ENCODE data around the gene STX11. TPM values are rescaled to one million over a fixed set of nuclear protein-coding genes. Genes with fewer than 3 reads are reported as not detected.

STX11 gene
- total RNA-seq, 1 experiment from 2014 or later, result 0.17 TPM

- peaks cover 24% of the 10 kb centered on the region for H3K4me1 Mint-ChIP-seq
- H3K27me3 Mint-ChIP-seq (ENCODE audit: low read depth), result peaks cover 12% of the 10 kb centered on the region
- no peak overlapping the region for H3K27ac Mint-ChIP-seq
- no peak for DNase-seq (ENCODE audit: low spot score)
- H3K9me3 Mint-ChIP-seq, result peaks cover 23% of the 10 kb centered on the region
- CTCF ChIA-PET, result no interaction called here
- ATAC-seq, result no peak
- POLR2A ChIA-PET, result no interaction called here
- H3K4me3 Mint-ChIP-seq, result no peak overlapping the region
- peaks cover 4% of the 10 kb centered on the region for H3K36me3 Mint-ChIP-seq
- TF ChIP-seq MXD4 (CRISPR knock-in tag; IDR thresholded peaks at IDR 0.05; ENCODE audit: borderline replicate concordance), result no peak
- no peak for TF ChIP-seq ATF6 (CRISPR knock-in tag; IDR thresholded peaks at IDR 0.05)
- no peak for TF ChIP-seq AR (CRISPR knock-in tag; IDR thresholded peaks at IDR 0.05)
- TF ChIP-seq GRHL2 (CRISPR knock-in tag; IDR thresholded peaks at IDR 0.05; ENCODE audit: insufficient replicate concordance, severe bottlenecking), result no peak
- no peak for TF ChIP-seq JUN (CRISPR knock-in tag; IDR thresholded peaks at IDR 0.05)
- no peak for TF ChIP-seq FOXP1 (CRISPR knock-in tag; IDR thresholded peaks at IDR 0.05; ENCODE audit: borderline replicate concordance)
- TF ChIP-seq ZNF138 (CRISPR knock-in tag; conservative IDR thresholded peaks at IDR 0.05), result no peak
- TF ChIP-seq NFYB (CRISPR knock-in tag; conservative IDR thresholded peaks at IDR 0.05; ENCODE audit: low read depth), result no peak
- no peak for TF ChIP-seq SMAD4 (CRISPR knock-in tag; IDR thresholded peaks at IDR 0.05)
- no peak for TF ChIP-seq FOXJ3 (CRISPR knock-in tag; IDR thresholded peaks at IDR 0.05; ENCODE audit: borderline replicate concordance)
- no peak for TF ChIP-seq ZNF671 (CRISPR knock-in tag; IDR thresholded peaks at IDR 0.05)
- TF ChIP-seq ERG (CRISPR knock-in tag; IDR thresholded peaks at IDR 0.05), result no peak
These were observed 63.7 kb downstream of the STX11 start for GRCh38 chr6:144214029-144214428.

- TF ChIP-seq ZNF425 (CRISPR knock-in tag; conservative IDR thresholded peaks at IDR 0.05) (no peak), MXD4 (CRISPR knock-in tag; IDR thresholded peaks at IDR 0.05; ENCODE audit: borderline replicate concordance) (no peak)
- ATAC-seq (no peak), DNase-seq (ENCODE audit: low spot score) (no peak)
- peaks cover 24% of the 10 kb centered on the region for H3K4me1 Mint-ChIP-seq
- peak overlapping the region; percentile 94; the same call in 1 of the 2 replicates for H3K27ac Mint-ChIP-seq
- peaks cover 4% of the 10 kb centered on the region for H3K36me3 Mint-ChIP-seq
- H3K27me3 Mint-ChIP-seq (ENCODE audit: low read depth), result peaks cover 10% of the 10 kb centered on the region
- ChIA-PET CTCF (interaction anchor here (0.8 to 1.0 kb wide), 2 partner anchors 109 to 273 kb away, joined by 3 read pairs; no protein-coding TSS in a partner anchor), POLR2A (no interaction called here)
- H3K4me3 Mint-ChIP-seq, result peak overlapping the region; percentile 79
- peaks cover 23% of the 10 kb centered on the region for H3K9me3 Mint-ChIP-seq
These were observed 64.5 kb downstream of the STX11 start for GRCh38 chr6:144214622-144215401.
